Esophagus squamous epithelium (tissue), 4 donors: ENCODE measurements around the gene FADS3.

ENCODE experiments used
- CTCF ChIP-seq, 6 experiments: fragments of 450-650 bp in 4 of 6; fragments of 200-600 bp in 2 of 6; sonication (generic) in 2 of 6; IDR thresholded peaks; one replicate each; pipeline ENCODE4 v1.5.1; 2016 to 2019; ENCODE audit warnings: antibody characterized with exemption in 6 of 6, mild to moderate bottlenecking in 4 of 6, moderate library complexity in 4 of 6
- POLR2A ChIP-seq, 4 donors: fragments of 450-650 bp; IDR thresholded peaks; one replicate each; pipeline ENCODE4 v1.6.1; 2017; ENCODE audit warnings: antibody characterized with exemption in 4 of 4, mild to moderate bottlenecking in 4 of 4, moderate library complexity in 3 of 4

DNA sequence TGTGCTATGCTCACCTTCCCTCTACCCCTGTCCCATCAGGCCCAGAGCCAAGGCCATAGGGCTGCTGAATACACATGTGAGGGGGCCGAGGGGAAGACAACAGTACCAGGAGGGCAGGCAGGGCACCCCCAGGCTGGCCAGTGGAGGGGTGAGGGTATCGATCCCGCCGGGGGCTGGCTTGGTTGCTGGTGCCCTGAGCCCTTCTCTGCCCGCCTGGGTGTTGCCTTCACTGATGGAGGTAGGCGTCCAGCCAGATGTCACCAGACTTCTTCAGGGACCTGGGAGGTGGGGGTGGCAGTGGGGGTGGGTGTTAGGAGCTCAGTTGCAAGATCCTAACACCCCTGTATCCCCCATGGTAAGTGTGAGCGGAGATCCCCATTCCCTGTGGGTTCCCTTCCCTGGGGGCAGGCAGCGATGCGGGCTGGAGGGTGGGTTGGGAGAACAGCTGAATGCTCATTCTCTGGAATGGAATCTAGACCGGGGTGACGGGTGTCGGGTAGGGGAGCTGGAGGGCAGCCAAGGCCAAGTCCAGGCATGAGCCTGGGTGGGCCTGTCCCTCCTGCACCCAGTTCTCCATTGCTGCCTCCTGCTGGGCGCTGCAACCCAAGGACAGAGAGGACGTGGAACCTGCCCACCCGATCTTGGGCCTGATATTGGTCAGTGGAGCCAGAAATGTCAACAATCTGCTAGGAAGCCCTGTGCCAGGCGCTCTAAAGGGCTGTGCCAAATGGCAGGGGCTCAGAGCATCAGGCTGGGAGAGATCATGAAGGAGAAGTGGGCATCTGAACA, 17.6 kb downstream of the FADS3 start:
- TF ChIP-seq CTCF (IDR thresholded peaks at IDR 0.05) (no peak), POLR2A (IDR thresholded peaks at IDR 0.05) (no peak)
